HUES64 (cell line): ENCODE results near the gene PISD.

Source experiments
- H3K27ac ChIP-seq: 2 replicates; pipeline ENCODE4 v1.7.0; 2013; ENCODE audit warnings: low read depth, low read length, inconsistent platforms
- H3K27me3 ChIP-seq: 2 replicates; pipeline ENCODE4 v1.6.1; 2013; ENCODE audit warnings: mild to moderate bottlenecking, low read length; ENCODE audit not compliant: insufficient read depth
- H3K36me3 ChIP-seq: 2 replicates; pipeline ENCODE4 v1.6.1; 2013; ENCODE audit warnings: mild to moderate bottlenecking, low read length; ENCODE audit not compliant: insufficient read depth
- H3K4me1 ChIP-seq: 2 replicates; pipeline ENCODE4 v1.6.1; 2013; ENCODE audit warnings: mild to moderate bottlenecking, low read length, moderate library complexity; ENCODE audit not compliant: insufficient read depth
- H3K4me3 ChIP-seq: 2 replicates; pipeline ENCODE4 v1.5.1; 2013; ENCODE audit warnings: mild to moderate bottlenecking, low read length, moderate library complexity
- H3K9ac ChIP-seq: 2 replicates; pipeline ENCODE4 v1.6.1; 2013; ENCODE audit warnings: mild to moderate bottlenecking, low read depth, low read length
- H3K9me3 ChIP-seq: 2 replicates; pipeline ENCODE4 v1.6.1; 2013; ENCODE audit warnings: low read depth, low read length; ENCODE audit not compliant: insufficient read depth
- WGBS: fragments of 150-250, 120-280 bp; methylation state at CpG from one replicate; pipeline ENCODE4 v1.1.7; 2013; ENCODE audit warnings: missing lambda C conversion rate; 5-methylcytosine and 5-hydroxymethylcytosine counted together

Gene PISD

DNA sequence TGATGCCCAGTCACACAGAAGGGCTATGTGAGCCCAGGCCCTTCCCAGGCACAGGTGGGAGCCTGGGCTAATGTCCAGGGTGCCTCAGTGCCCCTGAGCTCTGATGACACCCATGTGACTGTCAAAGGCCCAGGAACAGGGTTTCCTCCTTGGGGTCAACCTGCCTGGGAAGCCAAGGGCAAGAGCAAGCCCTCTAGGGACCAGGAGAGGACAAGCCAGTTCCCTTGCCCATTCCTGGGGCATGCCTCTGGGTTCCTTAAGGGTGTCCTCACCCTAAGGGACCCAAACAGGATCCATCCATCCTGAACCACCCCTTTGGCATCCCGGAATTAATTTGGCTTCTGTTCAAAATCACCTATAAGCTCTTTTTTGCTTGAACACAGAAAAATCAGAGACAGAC is 39.0 kb downstream of the PISD start:
- 95% methylated on average over 1 of the region's 1 CpG for WGBS
- Histone ChIP-seq H3K4me1 (peaks cover 24% of the 10 kb centered on the region), H3K27ac (no peak overlapping the region), H3K9ac (no peak overlapping the region), H3K4me3 (no peak overlapping the region), H3K36me3 (peaks cover 38% of the 10 kb centered on the region), H3K27me3 (no peaks in the 10 kb centered on the region), H3K9me3 (no peaks in the 10 kb centered on the region)

GRCh38 chr22:31621507-31622124 is 40.4 kb downstream of the PISD start:
- Histone ChIP-seq H3K4me1 (peaks cover 20% of the 10 kb centered on the region), H3K27ac (no peak overlapping the region), H3K9ac (no peak overlapping the region), H3K4me3 (no peak overlapping the region), H3K27me3 (no peaks in the 10 kb centered on the region), H3K36me3 (peaks cover 45% of the 10 kb centered on the region), H3K9me3 (no peaks in the 10 kb centered on the region)
- WGBS: 94% methylated on average over 19 of the region's 19 CpGs

DNA sequence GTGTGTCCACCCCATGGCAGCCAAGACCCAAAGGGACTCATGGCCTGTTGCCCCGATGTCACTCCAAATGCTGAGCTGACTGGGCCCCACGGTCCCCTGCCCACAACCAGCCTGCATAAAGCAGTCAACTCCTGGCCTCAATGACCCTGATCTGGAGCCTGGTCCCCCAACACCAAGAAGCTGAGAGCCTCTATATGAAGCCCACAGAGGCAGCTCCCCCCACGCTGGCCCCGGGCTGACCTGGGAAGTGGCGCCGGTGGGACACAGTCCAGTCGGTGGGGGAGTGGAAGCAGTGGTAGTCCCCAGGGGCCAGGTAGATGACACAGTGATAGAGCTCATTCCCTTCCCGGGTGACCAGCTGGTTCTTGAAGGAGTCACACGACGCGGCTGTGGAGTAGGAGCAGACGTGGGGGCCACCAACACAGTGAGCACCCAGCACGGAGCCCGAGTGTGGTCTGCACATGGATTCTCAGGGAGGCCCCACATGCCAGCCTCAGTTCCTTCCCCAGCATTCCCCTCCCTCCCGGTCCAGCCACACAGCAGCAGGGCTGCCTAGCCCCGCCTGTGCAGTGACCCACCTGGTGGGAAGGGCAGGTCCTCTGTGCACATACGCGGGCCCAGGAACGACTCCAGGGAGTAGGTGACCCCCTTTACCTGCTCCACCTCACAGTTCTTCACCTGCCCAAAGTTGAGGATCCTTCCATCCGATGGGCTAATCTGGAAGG is 41.1 kb downstream of the PISD start:
- Histone ChIP-seq H3K4me3 (no peak overlapping the region), H3K9me3 (no peaks in the 10 kb centered on the region), H3K27ac (0 out of 2 replicates have a peak overlapping the region, but pooled peaks have one; percentile 8), H3K4me1 (peaks cover 13% of the 10 kb centered on the region), H3K27me3 (no peaks in the 10 kb centered on the region), H3K9ac (no peak overlapping the region), H3K36me3 (peaks cover 45% of the 10 kb centered on the region)
- 94% methylated on average over 20 of the region's 20 CpGs for WGBS

DNA sequence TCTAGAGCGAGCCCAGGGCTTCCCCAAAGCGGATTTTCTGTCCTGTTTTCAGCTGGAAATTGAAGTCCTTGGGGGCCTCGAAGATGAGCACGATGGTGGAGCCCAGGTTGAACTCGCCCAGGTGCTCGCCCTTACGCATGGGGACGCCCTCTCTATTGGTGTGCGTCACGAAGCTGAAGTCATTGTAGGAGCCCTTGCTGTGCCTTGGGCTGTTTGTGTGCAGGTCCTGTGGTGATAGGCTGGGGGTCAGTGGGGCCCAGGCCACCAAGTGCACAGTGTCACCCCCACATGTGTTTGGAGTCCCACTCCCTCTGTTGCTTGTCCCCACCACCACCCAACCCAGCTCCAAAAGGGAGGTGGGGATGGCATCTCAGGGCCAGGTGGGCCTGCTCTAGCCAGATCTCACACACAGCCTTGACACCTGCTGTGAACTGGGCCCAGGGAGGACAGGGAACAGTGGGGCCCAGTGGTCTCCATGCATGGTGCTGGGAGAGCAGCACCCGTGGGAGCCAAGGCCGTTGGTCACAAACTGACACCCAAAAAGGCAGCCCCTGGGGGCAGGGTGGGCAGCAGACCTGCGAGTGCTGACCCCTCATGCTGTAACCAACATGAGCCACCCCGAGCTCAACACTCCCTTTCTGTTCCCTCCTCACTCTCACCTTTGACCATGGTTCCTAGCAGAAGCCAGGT is 42.3 kb downstream of the PISD start:
- Histone ChIP-seq H3K27me3 (no peaks in the 10 kb centered on the region), H3K9me3 (no peaks in the 10 kb centered on the region), H3K36me3 (peaks cover 45% of the 10 kb centered on the region), H3K9ac (no peak overlapping the region), H3K27ac (no peak overlapping the region), H3K4me3 (no peak overlapping the region), H3K4me1 (peaks cover 2% of the 10 kb centered on the region)
- WGBS: 92% methylated on average over 14 of the region's 14 CpGs

GRCh38 chr22:31618471-31619176 is 43.4 kb downstream of the PISD start:
- Histone ChIP-seq H3K9me3 (no peaks in the 10 kb centered on the region), H3K27ac (no peak overlapping the region), H3K4me3 (no peak overlapping the region), H3K36me3 (peaks cover 45% of the 10 kb centered on the region), H3K27me3 (no peaks in the 10 kb centered on the region), H3K4me1 (no peaks in the 10 kb centered on the region), H3K9ac (no peak overlapping the region)
- 94% methylated on average over 5 of the region's 5 CpGs for WGBS

DNA sequence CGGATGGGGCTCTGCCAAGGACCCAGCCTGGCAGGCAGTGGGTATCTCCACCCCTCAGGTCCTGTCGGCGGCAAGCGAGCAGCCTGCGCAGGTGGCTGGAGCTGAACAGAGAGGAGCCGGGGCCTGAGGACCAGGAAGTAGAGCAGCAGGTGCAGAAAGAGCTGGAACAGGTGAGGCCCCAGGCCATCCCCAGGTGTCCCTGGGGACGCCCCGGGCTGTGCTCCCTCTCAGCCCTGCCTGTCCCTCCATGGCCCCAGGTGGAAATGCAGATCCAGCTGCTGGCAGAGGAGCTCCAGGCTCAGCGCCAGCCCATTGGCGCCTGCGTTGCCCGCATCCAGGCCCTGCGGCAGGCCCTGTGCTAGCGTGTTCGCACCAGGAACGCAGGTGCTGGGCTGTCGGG is 44.0 kb downstream of the PISD start:
- 97% methylated on average over 17 of the region's 17 CpGs for WGBS
- no peak overlapping the region for H3K4me3 ChIP-seq
- no peaks in the 10 kb centered on the region for H3K4me1 ChIP-seq
- peaks cover 45% of the 10 kb centered on the region for H3K36me3 ChIP-seq
- no peak overlapping the region for H3K9ac ChIP-seq
- H3K27me3 ChIP-seq: no peaks in the 10 kb centered on the region
- no peaks in the 10 kb centered on the region for H3K9me3 ChIP-seq
- no peak overlapping the region for H3K27ac ChIP-seq

- Histone ChIP-seq H3K36me3 (peaks cover 41% of the 10 kb centered on the region), H3K9me3 (no peaks in the 10 kb centered on the region), H3K27me3 (no peaks in the 10 kb centered on the region), H3K4me3 (no peak overlapping the region), H3K4me1 (no peaks in the 10 kb centered on the region), H3K9ac (no peak overlapping the region; the same call in 1 of the 2 replicates), H3K27ac (no peak overlapping the region)
- WGBS: 96% methylated on average over 9 of the region's 9 CpGs
Observed at GRCh38 chr22:31616315-31616980, 45.6 kb downstream of the PISD start.

GRCh38 chr22:31615940-31616314 is 46.1 kb downstream of the PISD start:
- H3K4me3 ChIP-seq: no peak overlapping the region
- no peak overlapping the region for H3K27ac ChIP-seq
- WGBS: 88% methylated on average over 4 of the region's 4 CpGs
- no peak overlapping the region for H3K9ac ChIP-seq
- H3K36me3 ChIP-seq: peaks cover 36% of the 10 kb centered on the region
- H3K4me1 ChIP-seq: no peaks in the 10 kb centered on the region
- no peaks in the 10 kb centered on the region for H3K27me3 ChIP-seq
- H3K9me3 ChIP-seq: no peaks in the 10 kb centered on the region

DNA sequence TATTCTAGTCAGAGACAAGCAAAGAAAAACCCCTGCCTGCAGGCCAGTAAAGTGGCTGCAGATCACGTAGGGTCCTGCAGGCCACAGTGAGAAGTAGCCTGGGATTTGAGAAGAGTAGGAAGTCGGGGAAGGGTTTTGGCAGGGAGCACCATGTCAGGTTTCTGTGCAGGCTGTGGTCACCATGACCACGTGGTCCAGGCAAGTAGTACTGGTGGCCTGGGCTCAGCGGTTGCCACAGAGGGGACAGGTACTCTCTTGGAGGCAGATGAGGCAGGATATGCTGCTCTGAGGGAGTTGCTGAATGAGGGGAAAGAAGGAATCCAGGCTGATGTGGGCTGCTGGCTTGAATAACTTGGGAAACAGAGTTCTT is 46.5 kb downstream of the PISD start:
- Histone ChIP-seq H3K4me3 (no peak overlapping the region), H3K27me3 (no peaks in the 10 kb centered on the region), H3K36me3 (peaks cover 31% of the 10 kb centered on the region), H3K27ac (no peak overlapping the region), H3K4me1 (no peaks in the 10 kb centered on the region), H3K9me3 (no peaks in the 10 kb centered on the region), H3K9ac (no peak overlapping the region)
- 89% methylated on average over 4 of the region's 4 CpGs for WGBS

DNA sequence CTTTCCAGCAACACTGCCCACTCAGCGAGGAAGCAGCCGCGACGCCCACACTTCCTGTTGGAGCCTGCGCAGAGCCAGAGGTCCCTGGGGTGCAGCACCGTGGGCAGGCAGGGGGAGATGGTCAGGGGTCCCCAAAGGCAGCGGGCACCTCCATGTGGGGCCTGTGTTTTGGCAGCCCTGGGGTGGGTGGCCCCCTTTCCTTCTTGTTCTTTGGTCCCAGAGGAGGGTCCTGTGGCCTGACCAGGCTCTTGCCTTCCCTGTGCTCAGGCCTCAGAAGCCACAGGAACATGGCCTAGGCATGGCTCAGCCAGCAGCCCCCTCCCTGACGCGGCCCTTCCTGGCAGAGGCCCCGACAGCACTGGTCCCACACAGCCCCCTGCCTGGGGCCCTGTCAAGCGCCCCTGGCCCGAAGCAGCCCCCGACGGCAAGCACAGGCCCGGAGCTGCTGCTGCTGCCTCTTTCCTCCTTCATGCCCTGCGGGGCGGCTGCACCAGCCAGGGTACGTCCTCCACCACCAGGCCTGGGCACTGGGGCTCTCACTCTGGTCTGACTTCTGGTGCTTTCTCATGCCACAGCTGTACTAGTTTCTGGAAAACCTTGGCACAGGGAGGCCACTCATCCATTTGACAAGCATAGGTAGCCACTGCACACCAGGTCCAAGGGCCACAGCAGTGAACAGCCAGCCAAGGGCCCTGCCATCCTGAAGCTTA is 47.1 kb downstream of the PISD start:
- Histone ChIP-seq H3K9ac (no peak overlapping the region), H3K4me1 (no peaks in the 10 kb centered on the region), H3K27me3 (no peaks in the 10 kb centered on the region), H3K27ac (no peak overlapping the region), H3K36me3 (peaks cover 26% of the 10 kb centered on the region), H3K9me3 (no peaks in the 10 kb centered on the region), H3K4me3 (no peak overlapping the region)
- 93% methylated on average over 18 of the region's 18 CpGs for WGBS
